Lower leg skin (tissue), 4 donors: ENCODE results near the gene PCCB. TPM values are rescaled to one million over a fixed set of nuclear protein-coding genes. Genes with fewer than 3 reads are reported as not detected.

Source experiments
- DNase-seq, 2 donors: peaks; one replicate each; pipeline ENCODE4 v3.0.0-alpha.2; 2019; ENCODE audit warnings: low spot score in 2 of 2
- H3K4me3 ChIP-seq: fragments of 200-600 bp; sonication (generic); 2 replicates; pipeline ENCODE4 v1.5.1; 2017; ENCODE audit warnings: mild to moderate bottlenecking, low read depth; ENCODE audit not compliant: poor library complexity, severe bottlenecking
- POLR2A ChIP-seq, 2 donors: fragments of 450-650 bp; IDR thresholded peaks; one replicate each; pipeline ENCODE4 v1.6.1; 2016 to 2017; ENCODE audit warnings: antibody characterized with exemption in 2 of 2, mild to moderate bottlenecking in 1 of 2, moderate library complexity in 1 of 2
- WGBS, 2 donors: methylation state at CpG; one replicate each; pipeline ENCODE4 v1.1.5; 2018; 5-methylcytosine and 5-hydroxymethylcytosine counted together
- intact Hi-C: fragments of 100-400 bp; cut with DNase I; formaldehyde crosslinking; loops from one replicate; pipeline ENCODE4 v1.15.0; 2023; ENCODE audit warnings: low total_unique reads
- total RNA-seq, 4 donors: library from RNA; depleted of rRNA; stranded (reverse); fragments of >200 nt; gene quantifications; one replicate each; pipeline ENCODE4 v1.1.0, GENCODE V29; 2016
- TF ChIP-seq, protein P1 (sequence below), 3 donors: fragments of 450-650 bp; IDR thresholded peaks; one replicate each; pipeline ENCODE4 v1.5.1; 2016; ENCODE audit warnings: antibody characterized with exemption in 3 of 3, mild to moderate bottlenecking in 3 of 3, moderate library complexity in 2 of 3

The PCCB gene
- total RNA-seq, 4 donors from 2014 or later = 12.6 to 40.1 (median 27.3) TPM

DNA sequence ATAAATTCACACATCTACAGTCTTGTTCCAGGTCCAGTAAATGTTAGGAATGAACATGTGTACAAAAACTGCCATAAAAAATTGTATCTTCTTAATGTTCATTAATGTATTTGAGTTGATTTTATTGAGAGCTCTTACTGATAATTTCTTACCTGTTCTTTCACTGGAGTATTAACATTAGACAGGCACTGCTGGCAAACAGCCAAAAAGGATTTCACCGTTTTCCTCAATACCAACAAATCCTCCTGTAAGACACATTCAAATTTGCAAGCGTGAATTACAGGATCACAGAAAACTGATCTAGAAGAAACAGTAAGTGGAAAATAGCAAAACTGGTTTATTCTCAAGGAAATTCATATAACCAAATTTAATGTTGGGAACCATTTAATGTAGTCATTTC, 127.4 kb downstream of the PCCB start:
- no peak overlapping the region for H3K4me3 ChIP-seq
- TF ChIP-seq, protein P1, sequence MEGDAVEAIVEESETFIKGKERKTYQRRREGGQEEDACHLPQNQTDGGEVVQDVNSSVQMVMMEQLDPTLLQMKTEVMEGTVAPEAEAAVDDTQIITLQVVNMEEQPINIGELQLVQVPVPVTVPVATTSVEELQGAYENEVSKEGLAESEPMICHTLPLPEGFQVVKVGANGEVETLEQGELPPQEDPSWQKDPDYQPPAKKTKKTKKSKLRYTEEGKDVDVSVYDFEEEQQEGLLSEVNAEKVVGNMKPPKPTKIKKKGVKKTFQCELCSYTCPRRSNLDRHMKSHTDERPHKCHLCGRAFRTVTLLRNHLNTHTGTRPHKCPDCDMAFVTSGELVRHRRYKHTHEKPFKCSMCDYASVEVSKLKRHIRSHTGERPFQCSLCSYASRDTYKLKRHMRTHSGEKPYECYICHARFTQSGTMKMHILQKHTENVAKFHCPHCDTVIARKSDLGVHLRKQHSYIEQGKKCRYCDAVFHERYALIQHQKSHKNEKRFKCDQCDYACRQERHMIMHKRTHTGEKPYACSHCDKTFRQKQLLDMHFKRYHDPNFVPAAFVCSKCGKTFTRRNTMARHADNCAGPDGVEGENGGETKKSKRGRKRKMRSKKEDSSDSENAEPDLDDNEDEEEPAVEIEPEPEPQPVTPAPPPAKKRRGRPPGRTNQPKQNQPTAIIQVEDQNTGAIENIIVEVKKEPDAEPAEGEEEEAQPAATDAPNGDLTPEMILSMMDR (IDR thresholded peaks at IDR 0.05) = no peak
- TF ChIP-seq POLR2A (IDR thresholded peaks at IDR 0.05) = no peak
- intact Hi-C loops = no loop called here
- 66 to 74% methylated on average over 2 of the region's 2 CpGs for WGBS, 2 donors
- no peak for DNase-seq

DNA sequence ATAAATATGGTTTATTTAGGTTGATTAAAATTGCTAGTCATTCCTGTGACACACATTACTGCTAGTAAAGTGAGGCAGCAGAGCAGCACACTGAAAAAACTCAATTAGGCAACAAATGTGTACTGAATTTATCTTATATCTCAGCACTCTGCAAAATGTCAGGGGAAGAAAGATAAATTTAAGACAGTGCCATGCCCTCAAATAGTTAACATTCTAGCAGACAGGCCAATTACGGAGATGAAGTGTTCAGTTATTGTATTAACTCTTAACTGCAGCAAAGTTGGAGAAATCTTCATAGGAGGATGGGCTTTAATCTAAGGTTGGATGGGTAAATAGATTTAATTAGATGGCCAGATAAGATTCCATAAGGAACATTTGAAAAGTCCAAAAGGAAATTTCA, 127.9 kb downstream of the PCCB start:
- no peak overlapping the region for H3K4me3 ChIP-seq
- DNase-seq = no peak
- TF ChIP-seq, protein P1 (IDR thresholded peaks at IDR 0.05) = no peak
- no peak for TF ChIP-seq POLR2A (IDR thresholded peaks at IDR 0.05)
- WGBS, 2 donors = 56 to 68% methylated on average over 1 of the region's 1 CpG
- intact Hi-C loops = no loop called here

Other genes with a start within 250 kb of the PCCB start
- gene MSL2, start 54.0 kb upstream of the PCCB start, total RNA-seq = 10 to 100 TPM; 26.9 to 38.0 (median 30.4) TPM